Esophagus (tissue), 2 donors: Measurements from ENCODE around the gene ANKRD6. TPM values are rescaled to one million over a fixed set of nuclear protein-coding genes. Genes with fewer than 3 reads are reported as not detected.

Source experiments
- H3K27ac ChIP-seq, 2 donors: one replicate each; pipeline ENCODE4 v1.5.1; 2013; ENCODE audit warnings: low read depth in 2 of 2, mild to moderate bottlenecking in 2 of 2, inconsistent platforms in 1 of 2, low read length in 1 of 2, moderate library complexity in 1 of 2
- H3K27me3 ChIP-seq, 2 donors: one replicate each; pipeline ENCODE4 v1.6.1; 2013; ENCODE audit warnings: low read length in 2 of 2, control low read depth in 1 of 2, mild to moderate bottlenecking in 1 of 2; ENCODE audit not compliant: insufficient read depth in 2 of 2, control insufficient read depth in 1 of 2
- H3K36me3 ChIP-seq, 2 donors: one replicate each; pipeline ENCODE4 v1.6.1; 2013; ENCODE audit warnings: low read length in 1 of 2; ENCODE audit not compliant: control insufficient read depth in 2 of 2, insufficient read depth in 2 of 2
- H3K4me1 ChIP-seq, 2 donors: one replicate each; pipeline ENCODE4 v1.6.1; 2013; ENCODE audit warnings: low read length in 1 of 2; ENCODE audit not compliant: control insufficient read depth in 2 of 2, insufficient read depth in 2 of 2
- H3K4me3 ChIP-seq, 2 donors: one replicate each; pipeline ENCODE4 v1.5.1; 2013; ENCODE audit warnings: low read length in 2 of 2, mild to moderate bottlenecking in 2 of 2, low read depth in 1 of 2, moderate library complexity in 1 of 2
- H3K9me3 ChIP-seq, 2 donors: one replicate each; pipeline ENCODE4 v1.6.1; 2013; ENCODE audit warnings: mild to moderate bottlenecking in 2 of 2, low read depth in 1 of 2, low read length in 1 of 2, moderate library complexity in 1 of 2; ENCODE audit not compliant: control insufficient read depth in 2 of 2, insufficient read depth in 1 of 2
- WGBS, 2 donors: extraction: QIAGEN DNeasy Blood & Tissue Kit; methylation state at CpG; one replicate each; pipeline ENCODE4 v1.1.7; 2013; 5-methylcytosine and 5-hydroxymethylcytosine counted together
- polyA plus RNA-seq, 2 donors: library from polyadenylated mRNA; stranded (reverse); fragments of 200-250 nt; gene quantifications; one replicate each; pipeline ENCODE4 v1.2.3, GENCODE V29; 2013
- donor health status: healthy with polysubstance abuse.
- donor health status: Bipolar disorder and iron deficiency.

The ANKRD6 gene
- polyA plus RNA-seq, 2 donors = 2.9 to 5.8 TPM

GRCh38 chr6:89458704-89459103 lies 25.8 kb downstream of the ANKRD6 start:
- H3K27ac ChIP-seq = no peak overlapping the region
- 79 to 81% methylated on average over 5 of the region's 5 CpGs for WGBS, 2 donors
- H3K4me3 ChIP-seq = no peak overlapping the region
- H3K9me3 ChIP-seq = no peaks in the 10 kb centered on the region
- peaks cover 0 to 2% of the 10 kb centered on the region in 2 donors for H3K4me1 ChIP-seq
- peaks cover 0 to 2% of the 10 kb centered on the region in 2 donors for H3K36me3 ChIP-seq
- no peaks in the 10 kb centered on the region for H3K27me3 ChIP-seq

DNA sequence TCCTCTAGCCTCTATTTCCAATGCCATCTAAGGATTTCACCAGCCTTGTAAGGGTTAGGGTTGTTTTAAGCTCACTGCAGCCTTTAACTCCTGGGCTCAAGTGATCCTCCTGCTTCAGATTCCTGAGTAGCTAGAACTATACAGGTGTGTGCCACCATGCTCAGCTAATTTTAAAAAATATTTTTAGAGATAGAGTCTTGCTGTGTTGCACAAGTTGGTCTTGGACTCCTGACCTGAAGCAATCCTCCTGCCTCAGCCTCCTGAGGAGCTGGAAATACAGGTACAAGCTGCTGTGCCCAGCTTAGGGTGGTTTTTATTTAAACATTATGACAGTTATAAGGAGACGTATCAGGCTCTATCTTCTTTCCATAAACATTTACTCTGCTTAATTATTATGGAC lies 26.5 kb downstream of the ANKRD6 start:
- no peak overlapping the region for H3K27ac ChIP-seq
- peaks cover 0 to 2% of the 10 kb centered on the region in 2 donors for H3K4me1 ChIP-seq
- H3K9me3 ChIP-seq = no peaks in the 10 kb centered on the region
- 72 to 89% methylated on average over 1 of the region's 1 CpG for WGBS, 2 donors
- no peaks in the 10 kb centered on the region for H3K27me3 ChIP-seq
- peaks cover 0 to 2% of the 10 kb centered on the region in 2 donors for H3K36me3 ChIP-seq
- H3K4me3 ChIP-seq = no peak overlapping the region

DNA sequence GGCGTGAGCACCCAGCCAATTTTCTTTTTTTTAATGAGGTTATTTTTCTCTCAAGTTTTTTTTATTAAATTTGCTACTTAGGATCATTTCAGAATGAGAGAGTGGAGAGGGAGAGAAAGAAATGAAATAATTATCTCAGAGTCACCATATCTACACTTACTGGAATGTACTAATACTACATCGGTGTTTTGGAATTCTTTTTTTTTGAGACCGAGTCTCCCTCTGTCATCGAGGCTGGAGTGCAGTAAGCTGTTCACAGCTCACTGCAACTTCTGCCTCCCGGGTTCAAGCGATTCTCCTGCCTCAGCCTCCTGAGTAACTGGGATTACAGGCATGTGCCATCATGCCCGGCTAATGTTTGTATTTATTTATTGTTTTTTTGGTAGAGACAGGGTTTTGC lies 27.8 kb downstream of the ANKRD6 start:
- no peak overlapping the region for H3K27ac ChIP-seq
- H3K27me3 ChIP-seq = no peaks in the 10 kb centered on the region
- whole genome bisulfite sequencing, 2 donors = 80 to 83% methylated on average over 7 of the region's 7 CpGs
- no peaks in the 10 kb centered on the region for H3K9me3 ChIP-seq
- no peak overlapping the region for H3K4me3 ChIP-seq
- peaks cover 0 to 2% of the 10 kb centered on the region in 2 donors for H3K4me1 ChIP-seq
- peaks cover 0 to 2% of the 10 kb centered on the region in 2 donors for H3K36me3 ChIP-seq

- Histone ChIP-seq H3K36me3 (no peaks in the 10 kb centered on the region), H3K27ac (no peak overlapping the region), H3K4me3 (no peak overlapping the region), H3K4me1 (peaks cover 0 to 2% of the 10 kb centered on the region in 2 donors), H3K27me3 (no peaks in the 10 kb centered on the region), H3K9me3 (no peaks in the 10 kb centered on the region)
- WGBS, 2 donors = 73 to 87% methylated on average over 2 of the region's 2 CpGs
Measured at GRCh38 chr6:89462503-89462902, 29.6 kb downstream of the ANKRD6 start.

DNA sequence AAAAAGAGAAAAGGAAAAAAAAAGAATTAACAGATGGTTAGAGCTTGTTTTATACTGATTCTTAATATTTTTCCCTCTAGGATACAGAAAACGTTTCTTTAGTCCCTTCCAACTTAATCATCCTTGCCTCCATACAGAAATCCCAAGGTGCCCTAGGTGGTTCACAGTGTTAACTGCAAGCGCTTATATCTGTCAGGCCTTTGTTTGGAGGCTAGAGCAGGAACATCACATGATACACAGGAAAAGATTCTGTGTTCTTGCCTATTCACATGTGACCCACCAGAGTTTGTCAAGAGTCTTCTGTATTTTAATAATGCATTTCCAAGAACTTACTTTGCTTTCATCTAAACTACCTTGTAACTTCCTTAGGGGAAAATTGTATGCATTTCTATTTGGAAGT lies 31.3 kb downstream of the ANKRD6 start:
- no peak overlapping the region for H3K27ac ChIP-seq
- H3K9me3 ChIP-seq = no peaks in the 10 kb centered on the region
- no peaks in the 10 kb centered on the region for H3K36me3 ChIP-seq
- no peaks in the 10 kb centered on the region for H3K27me3 ChIP-seq
- 76 to 84% methylated on average over 2 of the region's 2 CpGs for WGBS, 2 donors
- no peak overlapping the region for H3K4me3 ChIP-seq
- no peaks in the 10 kb centered on the region for H3K4me1 ChIP-seq

- H3K27me3 ChIP-seq = no peaks in the 10 kb centered on the region
- WGBS, 2 donors = 100% methylated on average over 1 of the region's 1 CpG
- H3K4me3 ChIP-seq = no peak overlapping the region
- H3K9me3 ChIP-seq = no peaks in the 10 kb centered on the region
- no peaks in the 10 kb centered on the region for H3K36me3 ChIP-seq
- H3K27ac ChIP-seq = no peak overlapping the region
- H3K4me1 ChIP-seq = no peaks in the 10 kb centered on the region
Measured at GRCh38 chr6:89467437-89467836, 34.5 kb downstream of the ANKRD6 start.

DNA sequence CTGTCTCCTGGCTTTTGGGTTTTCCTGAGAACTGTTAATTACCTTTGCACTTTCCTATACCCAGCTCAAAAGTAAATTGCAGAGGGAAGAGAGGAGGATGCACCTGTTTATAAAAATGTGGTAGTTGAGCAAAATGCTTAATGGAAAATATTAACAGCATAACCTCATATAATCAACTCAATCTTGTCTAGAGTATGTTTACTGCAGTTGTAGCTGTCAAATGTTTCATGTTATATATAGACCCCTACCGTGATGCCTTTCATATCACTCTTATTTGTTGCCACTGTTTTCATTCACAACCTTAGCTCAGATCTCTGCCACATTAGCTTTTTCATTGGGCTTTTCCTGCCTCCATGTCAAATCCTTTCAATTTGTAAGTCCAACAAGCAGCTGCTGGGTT lies 36.0 kb downstream of the ANKRD6 start:
- Histone ChIP-seq H3K4me1 (no peaks in the 10 kb centered on the region), H3K36me3 (no peaks in the 10 kb centered on the region), H3K27ac (no peak overlapping the region), H3K27me3 (no peaks in the 10 kb centered on the region), H3K4me3 (no peak overlapping the region), H3K9me3 (no peaks in the 10 kb centered on the region)
- whole genome bisulfite sequencing, 2 donors = 60 to 68% methylated on average over 1 of the region's 1 CpG

DNA sequence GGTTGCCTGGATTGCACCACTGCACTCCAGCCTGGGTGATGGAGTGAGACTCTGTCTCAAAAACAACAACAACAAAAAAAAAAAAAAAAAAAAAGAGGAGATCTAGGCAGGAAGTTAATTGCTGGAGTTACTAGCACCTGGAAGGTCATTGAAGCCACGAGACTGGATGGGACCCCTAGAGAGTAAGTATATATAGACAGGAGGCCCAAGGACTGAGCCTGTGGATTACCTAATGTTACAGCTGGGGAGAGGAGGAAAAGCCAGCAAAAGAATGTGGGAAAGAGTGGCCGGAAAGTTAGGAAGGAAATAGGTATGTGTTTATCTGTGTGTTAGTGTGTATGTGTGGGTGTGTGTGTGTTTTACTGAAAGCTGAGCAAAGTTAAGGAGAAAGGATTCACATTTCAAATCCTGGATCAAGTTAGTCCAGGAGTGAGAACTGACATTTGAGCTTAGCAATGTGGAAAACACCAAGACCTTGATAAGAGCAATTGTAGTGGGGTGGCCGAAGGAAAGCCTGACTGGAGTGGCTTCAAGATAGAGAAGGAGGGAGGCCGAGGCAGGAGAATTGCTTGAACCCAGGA lies 38.4 kb downstream of the ANKRD6 start:
- Histone ChIP-seq H3K4me1 (no peaks in the 10 kb centered on the region), H3K9me3 (no peaks in the 10 kb centered on the region), H3K27me3 (no peaks in the 10 kb centered on the region), H3K4me3 (no peak overlapping the region), H3K27ac (no peak overlapping the region), H3K36me3 (no peaks in the 10 kb centered on the region)
- WGBS, 2 donors = 84 to 92% methylated on average over 4 of the region's 4 CpGs

- H3K4me1 ChIP-seq = no peaks in the 10 kb centered on the region
- H3K9me3 ChIP-seq = no peaks in the 10 kb centered on the region
- no peaks in the 10 kb centered on the region for H3K27me3 ChIP-seq
- H3K4me3 ChIP-seq = no peak overlapping the region
- no peaks in the 10 kb centered on the region for H3K36me3 ChIP-seq
- 66 to 77% methylated on average over 2 of the region's 2 CpGs for WGBS, 2 donors
- no peak overlapping the region for H3K27ac ChIP-seq
Measured at GRCh38 chr6:89475101-89475500, 42.1 kb downstream of the ANKRD6 start.

DNA sequence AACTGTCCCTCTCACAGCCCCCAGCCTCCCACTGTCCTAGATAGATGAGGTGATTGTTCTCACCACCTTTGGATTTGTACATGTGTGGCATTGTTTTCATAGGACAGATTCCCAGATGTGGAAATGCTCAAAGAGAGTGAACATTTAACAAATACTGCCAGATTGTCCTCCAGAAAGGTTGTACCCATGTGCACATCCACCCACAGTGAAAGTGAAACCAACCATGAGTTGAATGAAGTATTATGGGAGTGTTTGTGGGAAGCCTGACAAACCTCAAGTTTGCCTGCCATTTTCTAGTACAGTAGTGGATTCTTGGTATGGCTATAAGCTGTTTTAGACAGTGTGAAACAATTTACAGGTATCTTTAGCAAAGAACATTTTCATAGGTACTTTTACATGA lies 42.7 kb downstream of the ANKRD6 start:
- H3K9me3 ChIP-seq = no peaks in the 10 kb centered on the region
- H3K4me3 ChIP-seq = no peak overlapping the region
- H3K4me1 ChIP-seq = no peaks in the 10 kb centered on the region
- no peaks in the 10 kb centered on the region for H3K27me3 ChIP-seq
- no peak overlapping the region for H3K27ac ChIP-seq
- H3K36me3 ChIP-seq = no peaks in the 10 kb centered on the region
